H9 (cell line): Measurements from ENCODE around the gene CDC42. TPM values are rescaled to one million over a fixed set of nuclear protein-coding genes. Genes with fewer than 3 reads are reported as not detected.

Source experiments
- DNase-seq: peaks from one replicate; pipeline ENCODE4 v3.0.0-alpha.2; 2017
- H2AFZ ChIP-seq: one replicate; pipeline ENCODE4 v1.6.1; 2013; ENCODE audit warnings: mild to moderate bottlenecking, low read length, control low read depth, moderate library complexity
- H2AK5ac ChIP-seq: 2 replicates; pipeline ENCODE4 v1.6.1; 2013; ENCODE audit warnings: low read length, control low read depth, mixed read lengths; ENCODE audit not compliant: insufficient read length
- H2BK120ac ChIP-seq: one replicate; pipeline ENCODE4 v1.6.1; 2013; ENCODE audit warnings: low read depth, mild to moderate bottlenecking, low read length, control low read depth, inconsistent platforms; ENCODE audit not compliant: poor library complexity, severe bottlenecking
- H2BK12ac ChIP-seq: 2 replicates; pipeline ENCODE4 v1.6.1; 2013; ENCODE audit warnings: low read length, control low read depth, mixed read lengths, low read depth; ENCODE audit not compliant: insufficient read length
- H2BK15ac ChIP-seq: 2 replicates; pipeline ENCODE4 v1.6.1; 2013; ENCODE audit warnings: low read depth, low read length, control low read depth
- H2BK20ac ChIP-seq: one replicate; pipeline ENCODE4 v1.6.1; 2013; ENCODE audit warnings: low read depth, mild to moderate bottlenecking, low read length, control low read depth, inconsistent platforms; ENCODE audit not compliant: poor library complexity, severe bottlenecking
- H2BK5ac ChIP-seq: 2 replicates; pipeline ENCODE4 v1.6.1; 2013; ENCODE audit warnings: low read length, control low read depth, mixed read lengths; ENCODE audit not compliant: insufficient read length
- H3K14ac ChIP-seq: 2 replicates; pipeline ENCODE4 v1.6.1; 2013; ENCODE audit warnings: low read length, control low read depth; ENCODE audit not compliant: insufficient read depth
- H3K18ac ChIP-seq: 2 replicates; pipeline ENCODE4 v1.6.1; 2013; ENCODE audit warnings: low read depth, mild to moderate bottlenecking, mixed read lengths, low read length, control low read depth; ENCODE audit not compliant: insufficient read length
- H3K23ac ChIP-seq: 2 replicates; pipeline ENCODE4 v1.6.1; 2013; ENCODE audit warnings: low read length, control low read depth, mixed read lengths, low read depth; ENCODE audit not compliant: insufficient read length
- H3K23me2 ChIP-seq: 2 replicates; pipeline ENCODE4 v1.6.1; 2013; ENCODE audit warnings: low read depth, mild to moderate bottlenecking, mixed read lengths, low read length, control low read depth; ENCODE audit not compliant: insufficient read length, poor library complexity, severe bottlenecking
- H3K27ac ChIP-seq: 2 replicates; pipeline ENCODE4 v1.5.1; 2013; ENCODE audit warnings: low read length, control low read depth, mixed read lengths, low read depth; ENCODE audit not compliant: insufficient read length
- H3K27me3 ChIP-seq: 2 replicates; pipeline ENCODE4 v1.6.1; 2013; ENCODE audit warnings: low read length, control low read depth, inconsistent platforms; ENCODE audit not compliant: insufficient read depth
- H3K4ac ChIP-seq: 2 replicates; pipeline ENCODE4 v1.6.1; 2013; ENCODE audit warnings: low read depth, mild to moderate bottlenecking, control low read depth, inconsistent platforms, low read length, moderate library complexity
- H3K4me1 ChIP-seq: 2 replicates; pipeline ENCODE4 v1.6.1; 2013; ENCODE audit warnings: low read length, control low read depth, inconsistent platforms; ENCODE audit not compliant: insufficient read depth
- H3K4me2 ChIP-seq: 2 replicates; pipeline ENCODE4 v1.6.1; 2013; ENCODE audit warnings: low read length, control low read depth, mixed read lengths; ENCODE audit not compliant: insufficient read length, insufficient read depth
- H3K56ac ChIP-seq: 2 replicates; pipeline ENCODE4 v1.6.1; 2013; ENCODE audit warnings: low read depth, mild to moderate bottlenecking, mixed read lengths, low read length, control low read depth; ENCODE audit not compliant: insufficient read length
- H3K79me1 ChIP-seq: 2 replicates; pipeline ENCODE4 v1.6.1; 2013; ENCODE audit warnings: low read depth, mild to moderate bottlenecking, moderate library complexity, low read length, control low read depth, inconsistent platforms; ENCODE audit not compliant: insufficient read depth, poor library complexity, severe bottlenecking
- H3K79me2 ChIP-seq: 2 replicates; pipeline ENCODE4 v1.6.1; 2013; ENCODE audit warnings: low read length, control low read depth, inconsistent platforms; ENCODE audit not compliant: insufficient read depth
- H3K9ac ChIP-seq: 2 replicates; pipeline ENCODE4 v1.6.1; 2013; ENCODE audit warnings: low read length, control low read depth, mixed read lengths; ENCODE audit not compliant: insufficient read length; ENCODE audit errors: extremely low read depth
- H3K9me3 ChIP-seq: one replicate; pipeline ENCODE4 v1.6.1; 2013; ENCODE audit warnings: low read depth, low read length, inconsistent platforms; ENCODE audit not compliant: control insufficient read depth
- H3T11ph ChIP-seq: one replicate; pipeline ENCODE4 v1.6.1; 2013; ENCODE audit warnings: mild to moderate bottlenecking, low read length, control low read depth, inconsistent platforms
- H4K20me1 ChIP-seq: one replicate; pipeline ENCODE4 v1.6.1; 2013; ENCODE audit not compliant: control insufficient read depth, insufficient read length, insufficient read depth
- H4K5ac ChIP-seq: 2 replicates; pipeline ENCODE4 v1.6.1; 2013; ENCODE audit warnings: low read depth, mild to moderate bottlenecking, mixed read lengths, low read length, control low read depth; ENCODE audit not compliant: insufficient read length
- H4K8ac ChIP-seq: replicated peaks from 2 replicates; pipeline ENCODE4 v1.6.1; 2013; ENCODE audit warnings: low read length, control low read depth, mixed read lengths, low read depth; ENCODE audit not compliant: insufficient read length
- H4K91ac ChIP-seq: 2 replicates; pipeline ENCODE4 v1.6.1; 2013; ENCODE audit warnings: low read depth, mild to moderate bottlenecking, moderate library complexity, mixed read lengths, low read length, control low read depth; ENCODE audit not compliant: insufficient read length
- H3K27ac Mint-ChIP-seq, 3 experiments: 2 replicates in 2 of 3; 3 replicates in 1 of 3; pipeline ENCODE4 v1.8.0; 2020 to 2021; ENCODE audit warnings: mixed read lengths in 3 of 3, mild to moderate bottlenecking in 1 of 3, moderate library complexity in 1 of 3
- H3K27me3 Mint-ChIP-seq: 2 replicates; pipeline ENCODE4 v1.8.0; 2021; ENCODE audit warnings: low read depth, mild to moderate bottlenecking, moderate library complexity, mixed read lengths
- H3K36me3 Mint-ChIP-seq, 3 experiments: 2 replicates in 2 of 3; 3 replicates in 1 of 3; pipeline ENCODE4 v1.8.0; 2020 to 2021; ENCODE audit warnings: low read depth in 3 of 3, mixed read lengths in 3 of 3; ENCODE audit not compliant: insufficient read depth in 1 of 3
- H3K4me1 Mint-ChIP-seq, 2 experiments: 2 replicates each; pipeline ENCODE4 v1.8.0; 2020; ENCODE audit warnings: mixed read lengths in 2 of 2
- H3K4me3 Mint-ChIP-seq, 2 experiments: 2 replicates in 1 of 2; 3 replicates in 1 of 2; pipeline ENCODE4 v1.8.0; 2020 to 2021; ENCODE audit warnings: mild to moderate bottlenecking in 2 of 2, mixed read lengths in 2 of 2, moderate library complexity in 1 of 2
- H3K9me3 Mint-ChIP-seq, 2 experiments: 2 replicates in 1 of 2; 3 replicates in 1 of 2; pipeline ENCODE4 v1.8.0; 2020; ENCODE audit warnings: mild to moderate bottlenecking in 2 of 2, mixed read lengths in 2 of 2, moderate library complexity in 1 of 2
- CTCF ChIP-seq: fragments of 200-600 bp; sonication (generic); conservative IDR thresholded peaks from 3 replicates; pipeline ENCODE4 v1.8.0; 2021; ENCODE audit warnings: antibody characterized with exemption, mild to moderate bottlenecking
- WGBS: extraction: QIAGEN DNeasy Blood & Tissue Kit; methylation state at CpG from one replicate; pipeline ENCODE4 v1.1.7; 2013; ENCODE audit warnings: missing lambda C conversion rate, low lambda C conversion rate, mixed read lengths; ENCODE audit not compliant: insufficient read length; ENCODE audit errors: extremely low coverage; 5-methylcytosine and 5-hydroxymethylcytosine counted together
- total RNA-seq: library from RNA; stranded (reverse); gene quantifications from 2 replicates; pipeline ENCODE4 v1.2.1, GENCODE V29; 2021

CDC42 gene
- total RNA-seq, 1 experiment from 2014 or later = 197 TPM

- no peak overlapping the region for H2BK12ac ChIP-seq
- no peak for TF ChIP-seq CTCF
- no peaks in the 10 kb centered on the region; the same call in 1 of the 2 replicates for H3K27me3 Mint-ChIP-seq
- WGBS = no CpG with 5 or more reads among the region's 70 CpGs
- H3K27ac Mint-ChIP-seq = peak overlapping the region; percentile 94 to 98 (median 98); a peak in 6 of 7 replicates
- H3K14ac ChIP-seq = peak overlapping the region; percentile 91
- H3K4me3 Mint-ChIP-seq = peak overlapping the region; percentile 94 to 97
- H3K9me3 Mint-ChIP-seq = no peaks in the 10 kb centered on the region
- H2AK5ac ChIP-seq = no peak overlapping the region
- H2BK5ac ChIP-seq = peak overlapping the region; percentile 4
- H4K5ac ChIP-seq = no peak overlapping the region
- no peak overlapping the region for H2AFZ ChIP-seq
- H3K23ac ChIP-seq = no peak overlapping the region
- H2BK15ac ChIP-seq = no peak overlapping the region
- peak overlapping the region; percentile 19; the same call in 1 of the 2 replicates for H3K4ac ChIP-seq
- peaks cover 7% of the 10 kb centered on the region for H3K79me1 ChIP-seq
- peak overlapping the region; percentile 73 for H3K18ac ChIP-seq
- H3K36me3 Mint-ChIP-seq = peaks cover 0 to 18% (median 14%) of the 10 kb centered on the region in 3 experiments; a peak in 5 of 7 replicates
- peak overlapping the region; percentile 95 for H3K9ac ChIP-seq
- no peaks in the 10 kb centered on the region for H3K9me3 ChIP-seq
- no peaks in the 10 kb centered on the region for H3K27me3 ChIP-seq
- peaks cover 6% of the 10 kb centered on the region for H3K23me2 ChIP-seq
- H2BK20ac ChIP-seq = no peak overlapping the region
- H3K27ac ChIP-seq = peak overlapping the region; percentile 67
- peaks cover 17 to 25% of the 10 kb centered on the region in 2 experiments for H3K4me1 Mint-ChIP-seq
- H3K56ac ChIP-seq = no peak overlapping the region
- no peak overlapping the region for H3T11ph ChIP-seq
- H3K4me2 ChIP-seq = peak overlapping the region; percentile 100
- H3K79me2 ChIP-seq = peaks cover 33% of the 10 kb centered on the region; the same call in 1 of the 2 replicates
- H4K8ac ChIP-seq = no peak overlapping the region
- no peak overlapping the region for H2BK120ac ChIP-seq
- no peak overlapping the region for H4K91ac ChIP-seq
- H3K4me1 ChIP-seq = no peaks in the 10 kb centered on the region; the same call in 1 of the 2 replicates
- peak; percentile 63 for DNase-seq
- no peaks in the 10 kb centered on the region for H4K20me1 ChIP-seq
Observed at GRCh38 chr1:22053017-22053860, 730 bp downstream of the CDC42 start.
